Measurements from ENCODE around the gene MTMR12.

MTMR12 gene

DNA sequence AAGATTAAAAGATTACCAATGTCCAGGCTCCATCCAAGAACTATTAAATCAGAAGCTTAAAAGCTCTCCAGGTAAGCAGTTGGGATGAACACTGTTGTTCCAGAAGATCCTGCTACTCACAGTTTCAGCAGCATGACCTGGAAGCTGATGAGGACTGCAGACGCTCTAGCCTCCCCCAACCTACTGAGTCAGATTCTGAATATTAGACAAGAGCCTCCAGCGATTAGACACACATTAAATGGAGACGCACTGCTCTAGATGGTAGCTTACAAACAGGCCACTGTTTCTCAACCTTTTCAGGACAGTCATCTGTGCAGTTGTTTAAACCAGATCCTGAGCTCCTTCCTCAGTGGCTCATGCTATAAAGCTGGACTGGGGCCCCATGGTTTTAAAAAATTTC lies 54.3 kb downstream of the MTMR12 start:
- H3K4me3 ChIP-seq (ENCODE audit: low read length): no peak overlapping the region
- H4K20me1 ChIP-seq (ENCODE audit: control insufficient read depth, insufficient read depth, low read depth, low read length): no peaks in the 10 kb centered on the region
- H3K36me3 ChIP-seq (ENCODE audit: control insufficient read depth, low read length): peaks cover 96% of the 10 kb centered on the region
- H3K27me3 ChIP-seq (ENCODE audit: control insufficient read depth, low read length): no peaks in the 10 kb centered on the region
- no peaks in the 10 kb centered on the region for H3K79me2 ChIP-seq (ENCODE audit: control insufficient read depth, low read length)
- no peak overlapping the region for H3K4me2 ChIP-seq (ENCODE audit: low read length)
- no peaks in the 10 kb centered on the region for H3K9me3 ChIP-seq (ENCODE audit: control insufficient read depth, insufficient read depth, low read length)
- H3K9me2 ChIP-seq (replicated peaks; ENCODE audit: control insufficient read depth, low read length): no peaks in the 10 kb centered on the region
- no peaks in the 10 kb centered on the region for H3F3A ChIP-seq (ENCODE audit: control insufficient read depth, insufficient read depth)
- H3K4me1 ChIP-seq (ENCODE audit: control insufficient read depth, low read length): peaks cover 19% of the 10 kb centered on the region
- H3K27ac ChIP-seq (ENCODE audit: low read depth, low read length): no peak overlapping the region
- no peak for TF ChIP-seq EZH2phosphoT487 (IDR thresholded peaks at IDR 0.05; ENCODE audit: borderline replicate concordance, low read length)
- TF ChIP-seq, protein P1, sequence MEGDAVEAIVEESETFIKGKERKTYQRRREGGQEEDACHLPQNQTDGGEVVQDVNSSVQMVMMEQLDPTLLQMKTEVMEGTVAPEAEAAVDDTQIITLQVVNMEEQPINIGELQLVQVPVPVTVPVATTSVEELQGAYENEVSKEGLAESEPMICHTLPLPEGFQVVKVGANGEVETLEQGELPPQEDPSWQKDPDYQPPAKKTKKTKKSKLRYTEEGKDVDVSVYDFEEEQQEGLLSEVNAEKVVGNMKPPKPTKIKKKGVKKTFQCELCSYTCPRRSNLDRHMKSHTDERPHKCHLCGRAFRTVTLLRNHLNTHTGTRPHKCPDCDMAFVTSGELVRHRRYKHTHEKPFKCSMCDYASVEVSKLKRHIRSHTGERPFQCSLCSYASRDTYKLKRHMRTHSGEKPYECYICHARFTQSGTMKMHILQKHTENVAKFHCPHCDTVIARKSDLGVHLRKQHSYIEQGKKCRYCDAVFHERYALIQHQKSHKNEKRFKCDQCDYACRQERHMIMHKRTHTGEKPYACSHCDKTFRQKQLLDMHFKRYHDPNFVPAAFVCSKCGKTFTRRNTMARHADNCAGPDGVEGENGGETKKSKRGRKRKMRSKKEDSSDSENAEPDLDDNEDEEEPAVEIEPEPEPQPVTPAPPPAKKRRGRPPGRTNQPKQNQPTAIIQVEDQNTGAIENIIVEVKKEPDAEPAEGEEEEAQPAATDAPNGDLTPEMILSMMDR (IDR thresholded peaks at IDR 0.05; ENCODE audit: low read depth, low read length, poor library complexity, severe bottlenecking): no peak

DNA sequence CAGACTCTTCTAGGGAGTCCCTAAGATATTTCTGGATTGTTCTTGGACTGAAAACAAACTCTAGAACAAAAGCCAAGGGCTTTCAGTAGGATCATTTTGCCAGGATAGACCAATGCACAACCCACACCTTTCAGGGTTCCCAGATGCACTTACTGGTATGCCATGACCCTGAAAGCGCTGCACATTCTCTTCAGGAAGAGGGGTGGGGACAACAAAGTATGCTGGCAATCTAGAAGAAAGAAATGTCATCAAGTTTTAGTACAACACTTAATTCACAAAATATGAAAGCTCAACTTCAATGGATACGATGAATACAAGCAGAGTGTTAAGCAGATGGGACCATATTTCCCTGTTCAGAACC lies 57.2 kb downstream of the MTMR12 start:
- Histone ChIP-seq H3K4me1 (ENCODE audit: control insufficient read depth, low read length) (no peaks in the 10 kb centered on the region), H3K4me2 (ENCODE audit: low read length) (no peak overlapping the region), H3K4me3 (ENCODE audit: low read length) (no peak overlapping the region), H3K36me3 (ENCODE audit: control insufficient read depth, low read length) (peaks cover 94% of the 10 kb centered on the region), H4K20me1 (ENCODE audit: control insufficient read depth, insufficient read depth, low read depth, low read length) (no peaks in the 10 kb centered on the region), H3F3A (ENCODE audit: control insufficient read depth, insufficient read depth) (no peaks in the 10 kb centered on the region), H3K9me2 (replicated peaks; ENCODE audit: control insufficient read depth, low read length) (no peaks in the 10 kb centered on the region), H3K27me3 (ENCODE audit: control insufficient read depth, low read length) (no peaks in the 10 kb centered on the region), H3K9me3 (ENCODE audit: control insufficient read depth, insufficient read depth, low read length) (no peaks in the 10 kb centered on the region), H3K27ac (ENCODE audit: low read depth, low read length) (no peak overlapping the region), H3K79me2 (ENCODE audit: control insufficient read depth, low read length) (no peaks in the 10 kb centered on the region)
- TF ChIP-seq, protein P1 (IDR thresholded peaks at IDR 0.05; ENCODE audit: low read depth, low read length, poor library complexity, severe bottlenecking): no peak
- TF ChIP-seq EZH2phosphoT487 (IDR thresholded peaks at IDR 0.05; ENCODE audit: borderline replicate concordance, low read length): no peak

DNA sequence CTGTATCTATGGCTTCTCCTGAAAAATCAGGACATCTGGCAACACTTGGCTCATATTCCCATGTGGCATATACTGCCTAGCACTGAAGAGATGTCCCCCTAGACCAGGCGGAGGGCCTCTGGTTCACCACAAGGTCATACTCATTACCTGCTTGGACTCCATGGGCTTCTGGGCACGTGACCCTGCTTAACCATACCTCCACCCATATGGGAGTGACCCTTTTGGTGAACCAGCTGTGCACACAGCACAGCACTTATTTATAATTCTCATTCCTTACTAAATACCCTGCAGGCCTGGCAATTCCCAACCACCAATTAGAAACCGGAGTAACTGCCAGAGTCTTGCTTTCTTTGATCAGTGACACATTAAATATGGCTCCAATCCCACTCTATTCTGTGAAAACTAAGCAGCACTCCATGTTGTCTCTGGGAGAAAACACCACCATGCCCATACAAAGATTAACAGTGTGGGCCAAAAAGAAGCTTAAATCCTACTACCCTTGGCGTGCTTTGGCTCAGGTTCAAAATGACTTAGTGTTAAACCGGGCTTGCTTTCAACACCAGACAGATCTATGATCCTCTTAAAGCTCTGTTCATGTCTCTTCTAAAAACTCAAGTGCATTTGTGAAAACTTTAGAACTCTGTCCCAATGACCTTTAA lies 57.7 kb downstream of the MTMR12 start:
- peaks cover 94% of the 10 kb centered on the region for H3K36me3 ChIP-seq (ENCODE audit: control insufficient read depth, low read length)
- no peaks in the 10 kb centered on the region for H4K20me1 ChIP-seq (ENCODE audit: control insufficient read depth, insufficient read depth, low read depth, low read length)

More for the DNA sequence above, 57.7 kb downstream of the MTMR12 start:
- no peak overlapping the region for H3K4me3 ChIP-seq (ENCODE audit: low read length)
- no peaks in the 10 kb centered on the region for H3K27me3 ChIP-seq (ENCODE audit: control insufficient read depth, low read length)
- H3K27ac ChIP-seq (ENCODE audit: low read depth, low read length): no peak overlapping the region
- no peaks in the 10 kb centered on the region for H3K9me2 ChIP-seq (replicated peaks; ENCODE audit: control insufficient read depth, low read length)
- TF ChIP-seq, protein P1 (IDR thresholded peaks at IDR 0.05; ENCODE audit: low read depth, low read length, poor library complexity, severe bottlenecking): no peak
- no peaks in the 10 kb centered on the region for H3K79me2 ChIP-seq (ENCODE audit: control insufficient read depth, low read length)
- no peaks in the 10 kb centered on the region for H3K4me1 ChIP-seq (ENCODE audit: control insufficient read depth, low read length)
- no peak overlapping the region for H3K4me2 ChIP-seq (ENCODE audit: low read length)
- no peaks in the 10 kb centered on the region for H3F3A ChIP-seq (ENCODE audit: control insufficient read depth, insufficient read depth)
- no peaks in the 10 kb centered on the region for H3K9me3 ChIP-seq (ENCODE audit: control insufficient read depth, insufficient read depth, low read length)

Measured in DOHH2 (cell line).